Caco-2 (cell line): ENCODE data around the gene NARS2. TPM values are rescaled to one million over a fixed set of nuclear protein-coding genes. Genes with fewer than 3 reads are reported as not detected.
A peak's percentile ranks its signal among the peaks of the same experiment; 100 is the strongest.
"Not testable (repeated sequence)": the region's sequence is repeated elsewhere in the genome, so short reads cannot be mapped to it uniquely, and the experiment has no call there.

ENCODE experiments used
- BruUV-seq: library from RNA; stranded (reverse); fragments of 400-500 nt; replicated peaks from 2 replicates; lab custom pipeline; 2021; lab: Mats Ljungman, UMichigan
- CTCF ChIA-PET: fragments of 300-600 bp; sonication (Branson Sonifier 250); formaldehyde crosslinking; loops from one replicate; lab custom pipeline; 2022; ENCODE audit warnings: antibody characterized with exemption; lab: Charles Lee
- POLR2A ChIA-PET: fragments of 300-600 bp; sonication (Branson Sonifier 250); formaldehyde crosslinking; loops from one replicate; lab custom pipeline; 2022; ENCODE audit warnings: antibody characterized with exemption; lab: Charles Lee
- DNase-seq, 2 experiments: peaks; one replicate each; pipeline versions ENCODE4 v3.0.0 to v3.0.0-alpha.2; 2020 to 2022
- H3K27me3 ChIP-seq: replicated peaks from 2 replicates; pipeline ENCODE4 v1.6.0; 2011; ENCODE audit warnings: low read length; ENCODE audit not compliant: control insufficient read depth, insufficient read depth
- H3K36me3 ChIP-seq: 2 replicates; pipeline ENCODE4 v1.5.1; 2011; ENCODE audit warnings: low read length; ENCODE audit not compliant: control insufficient read depth, insufficient read depth
- H3K4me1 ChIP-seq: fragments of 250-450 bp; sonication (Bioruptor Pico); 2 replicates; pipeline ENCODE4 v1.5.1; 2020; ENCODE audit warnings: mild to moderate bottlenecking
- H3K4me3 ChIP-seq: 2 replicates; pipeline ENCODE4 v1.5.1; 2011; ENCODE audit warnings: low read depth, mild to moderate bottlenecking, control low read depth, low read length
- H3K9me3 ChIP-seq: fragments of 250-450 bp; sonication (Bioruptor Pico); 2 replicates; pipeline ENCODE4 v1.5.1; 2020; ENCODE audit warnings: mild to moderate bottlenecking, moderate library complexity
- H3K27ac Mint-ChIP-seq: one replicate; pipeline ENCODE4 v1.8.0; 2022; ENCODE audit warnings: mixed read lengths; ENCODE audit not compliant: unreplicated experiment
- H3K27me3 Mint-ChIP-seq: one replicate; pipeline ENCODE4 v1.8.0; 2022; ENCODE audit warnings: mixed read lengths; ENCODE audit not compliant: insufficient read depth, unreplicated experiment
- H3K36me3 Mint-ChIP-seq: one replicate; pipeline ENCODE4 v1.8.0; 2022; ENCODE audit warnings: mild to moderate bottlenecking, mixed read lengths; ENCODE audit not compliant: insufficient read depth, unreplicated experiment
- H3K4me1 Mint-ChIP-seq: one replicate; pipeline ENCODE4 v1.8.0; 2022; ENCODE audit warnings: low read depth, mixed read lengths; ENCODE audit not compliant: unreplicated experiment
- H3K4me3 Mint-ChIP-seq: one replicate; pipeline ENCODE4 v1.8.0; 2022; ENCODE audit warnings: mild to moderate bottlenecking, moderate library complexity, mixed read lengths; ENCODE audit not compliant: unreplicated experiment
- H3K9me3 Mint-ChIP-seq: one replicate; pipeline ENCODE4 v1.8.0; 2022; ENCODE audit warnings: mixed read lengths; ENCODE audit not compliant: unreplicated experiment
- CTCF ChIP-seq, 2 experiments: fragments of 200-600 bp in 1 of 2; IDR thresholded peaks; 1 replicate in 1 of 2; 2 replicates in 1 of 2; pipeline versions ENCODE4 v1.5.1 to v1.8.0; 2011 to 2022; ENCODE audit warnings: antibody characterized with exemption in 1 of 2, control low read depth in 1 of 2, inconsistent platforms in 1 of 2, low read depth in 1 of 2, low read length in 1 of 2, mild to moderate bottlenecking in 1 of 2, moderate library complexity in 1 of 2; ENCODE audit not compliant: insufficient read depth in 1 of 2, severe bottlenecking in 1 of 2, unreplicated experiment in 1 of 2
- intact Hi-C: fragments of 100-400 bp; cut with micrococcal nuclease; formaldehyde crosslinking; loops from one replicate; pipeline ENCODE4 v1.10.0; 2022; ENCODE audit not compliant: unreplicated experiment
- total RNA-seq: library from RNA; stranded (reverse); gene quantifications from 2 replicates; pipeline ENCODE4 v1.2.3, GENCODE V29; 2022

The NARS2 gene
- total RNA-seq, 1 experiment from 2014 or later: 49.3 TPM

GRCh38 chr11:78564490-78565467, 9.9 kb downstream of the NARS2 start:
- POLR2A ChIA-PET: interaction anchor here (0.7 to 1.6 kb wide), 5 partner anchors 10 to 570 kb away, joined by 3 to 6 read pairs (median 3); partner anchors contain the start of genes ALG8, INTS4 and NARS2
- peaks cover 41% of the 10 kb centered on the region for H3K4me1 ChIP-seq
- H3K36me3 ChIP-seq: peaks cover 1% of the 10 kb centered on the region; the same call in 1 of the 2 replicates
- Mint-ChIP-seq H3K27me3 (no peaks in the 10 kb centered on the region), H3K36me3 (peaks cover 14% of the 10 kb centered on the region), H3K4me3 (no peak overlapping the region), H3K4me1 (peaks cover 20% of the 10 kb centered on the region), H3K27ac (no peak overlapping the region), H3K9me3 (no peaks in the 10 kb centered on the region)
- H3K4me3 ChIP-seq: no peak overlapping the region
- TF ChIP-seq CTCF (IDR thresholded peaks at IDR 0.05; ENCODE audit: insufficient read depth in 1 of 2, low read depth in 1 of 2, low read length in 1 of 2, severe bottlenecking in 1 of 2, unreplicated experiment in 1 of 2): peak; percentile 81 to 93
- peak in 1 of 2 experiments; percentile 80 for DNase-seq
- intact Hi-C loops: loop anchor here (1.0 to 5.0 kb wide), 5 partner anchors 92 to 336 kb away; partner anchors contain the start of gene GAB2
- BruUV-seq: no TSS peak
- CTCF ChIA-PET: interaction anchor here (0.6 to 3.0 kb wide), 33 partner anchors 9 to 1018 kb away, joined by 3 to 83 read pairs (median 5); partner anchors contain the start of genes GAB2, INTS4, KCTD21 and NARS2
- H3K9me3 ChIP-seq: no peaks in the 10 kb centered on the region
- no peaks in the 10 kb centered on the region for H3K27me3 ChIP-seq

- not testable (repeated sequence) for H3K4me3 Mint-ChIP-seq, H3K9me3 Mint-ChIP-seq, BruUV-seq, H3K27me3 Mint-ChIP-seq, H3K27me3 ChIP-seq, DNase-seq, H3K4me3 ChIP-seq, H3K9me3 ChIP-seq, H3K27ac Mint-ChIP-seq, H3K36me3 ChIP-seq
- ChIA-PET POLR2A (interaction anchor here (1.0 to 1.6 kb wide), 4 partner anchors 11 to 569 kb away, joined by 3 to 6 read pairs (median 4); partner anchors contain the start of genes ALG8, INTS4 and NARS2), CTCF (interaction anchor here (0.6 to 3.0 kb wide), 30 partner anchors 9 to 1018 kb away, joined by 3 to 83 read pairs (median 5); partner anchors contain the start of genes GAB2, INTS4, KCTD21 and NARS2)
- intact Hi-C loops: loop anchor here (1.0 to 5.0 kb wide), 5 partner anchors 92 to 336 kb away; partner anchors contain the start of gene GAB2
- Mint-ChIP-seq H3K4me1 (peaks cover 24% of the 10 kb centered on the region), H3K36me3 (peaks cover 19% of the 10 kb centered on the region)
- H3K4me1 ChIP-seq: peaks cover 46% of the 10 kb centered on the region
Measured at GRCh38 chr11:78564037-78564436, 10.6 kb downstream of the NARS2 start.

- peaks cover 23% of the 10 kb centered on the region for H3K36me3 Mint-ChIP-seq
- DNase-seq, POLR2A ChIA-PET, BruUV-seq, H3K9me3 ChIP-seq, H3K27me3 ChIP-seq, H3K4me3 ChIP-seq, H3K4me3 Mint-ChIP-seq, CTCF ChIA-PET, H3K27me3 Mint-ChIP-seq, H3K9me3 Mint-ChIP-seq, H3K36me3 ChIP-seq: not testable (repeated sequence)
- H3K4me1 Mint-ChIP-seq: peaks cover 24% of the 10 kb centered on the region
- peaks cover 46% of the 10 kb centered on the region for H3K4me1 ChIP-seq
- H3K27ac Mint-ChIP-seq: peak overlapping the region; percentile 20
- intact Hi-C loops: loop anchor here (2.0 to 5.0 kb wide), 2 partner anchors 91 to 424 kb away; partner anchors contain the start of gene ALG8
Measured at GRCh38 chr11:78563090-78563489, 11.6 kb downstream of the NARS2 start.
